NCI-H146 treated with DMSO at 0.1 percent for 48 hours (cell line): ENCODE data around the gene FERMT3.

Experiments used
- DNase-seq: peaks from one replicate; lab custom pipeline; 2025; ENCODE audit not compliant: unreplicated experiment; lab: John Stamatoyannopoulos, UW

Gene FERMT3

GRCh38 chr11:64262271-64263002 is 55.9 kb downstream of the FERMT3 start:
- DNase-seq, result no peak

DNA sequence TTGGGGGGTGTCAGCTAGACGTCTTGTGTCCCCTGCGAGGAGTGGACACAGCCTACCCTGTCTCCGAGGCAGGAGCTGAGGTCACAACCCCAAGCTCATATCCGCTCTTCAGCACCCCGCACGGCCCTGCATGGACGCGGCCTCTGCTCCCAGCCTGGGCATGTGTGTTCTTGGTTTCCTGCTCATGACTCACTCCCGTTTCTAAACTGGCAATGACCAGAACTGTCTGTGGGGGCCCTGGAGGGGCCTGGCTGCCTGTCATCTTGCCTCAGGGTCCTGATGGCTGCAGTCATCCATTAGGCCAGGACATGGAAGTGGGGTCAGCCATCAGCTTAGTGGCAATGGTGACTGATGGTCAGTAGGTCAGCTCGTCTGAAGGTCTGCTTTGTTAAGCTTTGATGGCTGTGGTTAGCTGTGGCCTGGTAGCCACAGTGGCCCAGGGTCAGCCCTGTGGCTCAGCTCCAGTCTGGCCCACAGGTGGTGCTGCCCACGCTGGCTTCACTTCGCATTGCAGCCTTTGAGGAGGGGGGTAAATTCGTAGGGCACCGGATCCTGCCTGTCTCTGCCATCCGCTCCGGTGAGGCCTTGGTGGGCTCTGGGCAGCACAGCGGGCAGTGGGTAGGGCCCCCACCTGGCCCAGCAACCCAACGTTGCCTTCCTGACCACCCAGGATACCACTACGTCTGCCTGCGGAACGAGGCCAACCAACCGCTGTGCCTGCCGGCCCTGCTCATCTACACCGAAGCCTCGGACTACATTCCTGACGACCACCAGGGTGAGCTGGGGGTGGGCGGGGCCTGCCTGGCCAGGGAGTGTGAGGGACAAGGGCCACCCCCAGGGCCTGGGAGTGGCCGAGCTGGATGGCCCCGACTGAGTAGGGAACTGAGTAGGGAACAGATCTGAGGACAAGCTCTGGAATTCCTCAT is 56.8 kb downstream of the FERMT3 start:
- no peak for DNase-seq

GRCh38 chr11:64263947-64264317 is 57.4 kb downstream of the FERMT3 start:
- no peak for DNase-seq

DNA sequence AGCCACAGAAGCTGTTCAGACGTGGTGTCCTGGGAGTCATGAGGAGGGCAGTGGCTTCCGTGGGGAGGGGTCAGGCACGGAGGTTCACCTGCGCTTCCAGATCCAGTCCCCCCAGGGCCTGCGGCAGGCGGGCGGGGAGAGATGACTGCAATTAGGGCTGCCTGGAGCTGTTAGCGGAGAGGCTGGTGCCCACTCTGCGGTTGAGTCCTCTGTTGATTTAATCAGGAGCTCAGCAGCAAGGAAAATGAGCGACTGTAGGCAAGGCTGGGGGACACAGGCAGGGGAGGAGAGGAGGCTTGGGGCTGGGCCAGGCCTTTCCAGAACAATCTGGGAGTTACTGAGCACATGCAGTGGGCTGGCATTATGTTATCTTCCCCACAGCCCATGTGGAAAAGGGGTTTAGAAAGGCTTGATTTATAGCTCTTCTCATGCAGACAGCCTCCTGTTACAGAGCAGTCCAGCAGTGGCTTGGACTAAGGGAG is 57.9 kb downstream of the FERMT3 start:
- no peak for DNase-seq

DNA sequence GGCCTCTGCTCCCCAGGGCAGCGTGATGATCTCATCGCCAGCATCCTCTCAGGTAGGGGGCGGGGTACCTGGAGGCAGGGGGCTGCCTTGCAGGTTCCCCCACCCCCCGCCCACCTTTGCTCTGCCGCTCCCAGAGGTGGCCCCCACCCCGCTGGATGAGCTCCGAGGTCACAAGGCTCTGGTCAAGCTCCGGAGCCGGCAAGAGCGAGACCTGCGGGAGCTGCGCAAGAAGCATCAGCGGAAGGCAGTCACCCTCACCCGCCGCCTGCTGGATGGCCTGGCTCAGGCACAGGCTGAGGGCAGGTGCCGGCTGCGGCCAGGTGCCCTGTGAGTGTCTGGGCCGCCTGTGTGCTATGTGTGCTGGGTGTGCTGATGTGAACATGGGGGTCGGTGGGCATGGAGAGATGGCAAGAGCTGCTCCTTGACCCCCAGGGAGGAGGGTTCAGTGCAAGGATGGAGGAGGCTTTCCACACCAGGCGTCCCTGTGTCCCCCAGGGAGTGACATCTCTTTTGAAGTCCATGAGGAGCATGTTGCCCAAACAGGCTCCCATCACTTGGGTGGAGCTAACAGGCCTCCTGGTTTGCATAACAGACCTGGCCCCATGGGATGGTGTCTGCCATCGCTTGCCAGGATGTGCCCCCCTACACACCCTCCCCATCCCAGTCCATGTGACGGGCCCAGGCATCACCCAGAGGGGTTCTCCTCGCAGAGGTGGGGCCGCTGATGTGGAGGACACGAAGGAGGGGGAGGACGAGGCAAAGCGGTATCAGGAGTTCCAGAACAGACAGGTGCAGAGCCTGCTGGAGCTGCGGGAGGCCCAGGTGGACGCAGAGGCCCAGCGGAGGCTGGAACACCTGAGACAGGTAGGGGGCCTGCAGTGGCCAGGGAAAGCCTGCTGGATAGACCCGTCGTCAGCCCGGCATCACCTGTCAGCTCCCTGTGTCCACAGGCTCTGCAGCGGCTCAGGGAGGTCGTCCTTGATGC is 58.9 kb downstream of the FERMT3 start:
- peak; percentile 48 for DNase-seq

DNA sequence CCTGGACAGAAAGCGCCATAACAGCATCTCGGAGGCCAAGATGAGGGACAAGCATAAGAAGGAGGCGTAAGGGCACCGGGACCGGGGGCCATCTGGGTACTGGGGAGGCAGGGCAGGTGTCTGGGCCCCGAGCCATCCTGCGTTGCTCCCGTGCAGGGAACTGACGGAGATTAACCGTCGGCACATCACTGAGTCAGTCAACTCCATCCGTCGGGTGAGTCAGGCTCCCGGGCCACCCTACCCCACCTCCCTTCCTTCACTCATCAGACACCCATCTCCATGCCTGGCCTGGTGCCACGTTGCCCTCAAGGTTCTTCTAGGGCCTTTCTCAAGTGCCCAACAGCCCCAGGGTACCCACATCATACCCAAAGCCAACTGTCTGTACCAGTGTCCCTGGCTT is 59.8 kb downstream of the FERMT3 start:
- no peak for DNase-seq

GRCh38 chr11:64267207-64267945 is 60.9 kb downstream of the FERMT3 start:
- DNase-seq, result no peak

DNA sequence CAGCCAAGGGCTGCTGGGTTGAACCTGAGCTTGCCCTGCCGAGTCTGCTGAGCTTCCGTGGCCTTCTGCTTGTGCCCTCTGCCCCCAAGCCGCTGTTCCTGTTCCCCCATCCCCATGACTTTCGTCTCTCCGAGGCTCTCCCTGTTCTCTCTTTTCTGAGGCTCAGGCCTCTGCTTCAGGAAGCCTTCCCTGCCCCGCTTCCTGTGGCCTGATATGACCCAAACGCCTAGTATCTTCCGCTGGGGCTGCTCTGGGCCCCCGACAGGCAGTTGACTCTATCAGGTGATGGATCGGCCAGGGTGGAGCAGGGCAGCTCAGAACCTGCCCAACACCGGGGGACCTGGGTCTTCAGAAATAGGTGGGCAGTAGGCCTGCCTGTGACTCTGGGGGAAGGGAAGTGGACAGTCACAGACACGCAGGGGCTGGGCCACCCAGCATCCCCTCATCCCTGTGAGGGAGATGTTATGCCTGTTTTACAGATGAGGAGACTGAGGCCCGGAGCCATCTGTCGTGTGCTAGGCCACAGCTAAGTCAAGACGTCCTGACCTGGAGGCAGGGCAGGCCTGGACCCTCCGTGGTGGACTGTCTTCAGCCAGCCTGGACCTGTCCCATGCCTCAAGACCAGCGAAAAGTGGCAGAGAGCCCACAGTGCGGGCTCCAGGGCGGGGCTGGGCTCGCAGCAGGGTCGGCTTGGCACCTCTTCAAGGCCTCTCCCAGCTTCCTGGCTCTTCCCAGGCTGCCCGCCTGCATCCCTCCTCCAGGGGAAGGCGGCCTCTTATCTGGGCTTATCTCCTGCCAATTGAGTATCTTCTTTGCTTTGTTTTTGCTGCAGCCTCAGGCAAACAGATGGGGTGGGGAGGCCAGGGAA is 61.7 kb downstream of the FERMT3 start:
- peak; percentile 70 for DNase-seq

GRCh38 chr11:64268893-64269539 is 62.5 kb downstream of the FERMT3 start:
- DNase-seq, result no peak

DNA sequence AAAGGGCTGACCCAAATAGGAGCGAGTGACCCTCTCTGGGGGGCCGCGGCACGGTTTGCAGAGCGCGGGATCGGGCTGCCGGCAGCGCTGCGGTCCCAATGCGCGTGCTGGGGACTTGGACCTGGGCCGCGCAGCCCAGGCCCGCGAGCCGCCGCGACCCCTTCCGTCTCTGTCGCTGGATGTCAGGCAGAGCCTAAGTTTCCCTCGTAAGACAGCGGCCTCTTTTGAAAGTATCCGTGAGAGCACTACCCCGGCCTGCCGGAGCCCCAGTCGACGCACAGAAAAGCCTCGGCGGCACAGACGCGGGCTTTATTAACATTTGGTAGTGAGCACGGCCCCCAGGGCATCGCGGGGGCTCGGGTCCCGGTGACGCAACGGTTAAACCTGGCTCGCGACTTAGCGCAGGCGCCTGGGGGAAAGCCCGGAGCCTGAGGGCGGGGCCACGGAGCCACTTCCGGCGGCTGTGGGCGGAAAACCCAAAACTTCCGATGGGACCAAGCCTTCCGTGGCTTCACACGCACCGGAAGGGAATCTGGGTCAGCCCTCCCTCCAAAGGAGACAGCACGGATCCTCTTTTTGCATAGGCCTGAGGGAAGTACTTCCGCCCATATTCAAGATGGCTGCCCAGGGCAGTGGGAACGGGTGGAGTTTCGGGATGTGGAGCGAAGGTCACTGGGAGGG is 63.2 kb downstream of the FERMT3 start:
- DNase-seq, result peak; percentile 96
